H54 (cell line): ENCODE measurements around the gene PTGDR2.

Experiments used
- DNase-seq: peaks from one replicate; pipeline ENCODE4 v3.0.0; 2011; ENCODE audit warnings: low spot score, mixed read lengths; ENCODE audit not compliant: insufficient read length
- FAIRE-seq: peaks from 3 replicates; lab custom pipeline; 2011; peaks lifted over from hg19 to GRCh38; lab: Jason Lieb, UNC
- POLR2A ChIP-seq: IDR thresholded peaks from 2 replicates; pipeline ENCODE4 v1.6.1; 2011; ENCODE audit warnings: low read depth, mild to moderate bottlenecking, low read length

PTGDR2 gene

GRCh38 chr11:60855726-60856633 lies at the start of gene PTGDR2:
PTGDR2 (minus strand) TSS chr11:60855950; CDS start chr11:60853722, 2,228 bp downstream.
- no peak for TF ChIP-seq POLR2A
- no peak for DNase-seq
- no peak for FAIRE-seq

- no peak for FAIRE-seq
- no peak for TF ChIP-seq POLR2A
- DNase-seq: no peak
Measured at GRCh38 chr11:60905047-60905446, 49.3 kb upstream of the PTGDR2 start.

GRCh38 chr11:60902625-60903024 lies 46.9 kb upstream of the PTGDR2 start:
- TF ChIP-seq POLR2A: no peak
- DNase-seq (no peak), FAIRE-seq (no peak)

DNA sequence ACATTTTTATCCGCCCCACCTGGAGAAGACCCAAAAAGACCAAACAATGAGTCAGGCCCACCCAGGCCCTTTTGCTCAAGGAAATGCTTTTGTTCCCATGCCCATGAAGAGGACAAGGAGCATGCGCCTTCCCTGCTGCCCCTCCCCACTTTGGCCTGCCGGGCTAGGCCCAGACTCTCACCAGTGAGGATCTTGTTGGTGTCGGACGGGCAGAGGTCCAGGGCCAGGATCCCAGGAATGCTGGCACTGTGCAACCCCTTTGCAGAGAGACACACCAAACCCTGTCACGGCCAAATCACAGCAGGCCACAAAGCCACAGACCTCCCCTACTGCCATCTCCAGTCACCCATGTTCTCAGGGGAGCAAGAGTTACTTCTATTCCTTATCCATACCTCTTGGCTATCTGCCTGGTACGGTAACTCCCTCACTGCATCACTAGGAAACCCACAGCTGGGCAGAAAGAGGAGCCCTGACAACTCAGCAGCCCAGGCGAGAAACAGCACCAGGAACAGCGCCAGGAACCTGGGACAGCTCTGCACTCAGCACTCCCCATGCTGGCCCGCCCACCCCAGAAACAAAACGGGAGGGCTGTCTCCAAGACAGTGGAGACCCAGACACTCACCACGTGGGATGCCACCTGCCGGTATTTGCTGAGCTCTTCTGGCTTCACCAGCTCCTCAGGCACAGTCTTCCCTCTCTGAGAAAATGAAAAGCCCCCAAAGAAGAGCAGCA lies 45.1 kb upstream of the PTGDR2 start:
- no peak for TF ChIP-seq POLR2A
- DNase-seq (no peak), FAIRE-seq (no peak)

GRCh38 chr11:60899977-60900376 lies 44.2 kb upstream of the PTGDR2 start:
- FAIRE-seq (no peak), DNase-seq (no peak)
- no peak for TF ChIP-seq POLR2A

GRCh38 chr11:60899046-60899936 lies 43.5 kb upstream of the PTGDR2 start:
- DNase-seq (no peak), FAIRE-seq (peak; percentile 75)
- no peak for TF ChIP-seq POLR2A

DNA sequence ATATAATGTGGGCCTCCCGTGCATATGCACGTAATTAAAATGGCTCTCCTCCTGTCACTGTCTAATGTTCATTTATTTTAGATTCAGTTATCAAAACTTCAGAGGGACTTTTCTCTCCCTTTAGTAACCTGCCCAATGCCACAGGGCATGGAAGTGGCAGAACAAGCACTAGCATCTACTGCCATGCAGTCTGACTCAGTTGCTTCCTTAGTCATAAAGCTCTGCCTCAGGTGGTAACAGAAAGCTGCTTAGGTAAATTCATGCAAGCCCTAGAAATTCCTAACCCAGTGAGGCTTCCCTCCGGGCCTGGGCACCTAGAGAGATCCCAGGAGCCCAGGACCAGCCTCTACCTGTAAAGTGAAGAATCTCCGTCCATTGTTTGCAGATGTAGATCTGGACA lies 41.7 kb upstream of the PTGDR2 start:
- DNase-seq (no peak), FAIRE-seq (no peak)
- no peak for TF ChIP-seq POLR2A

GRCh38 chr11:60895687-60896086 lies 39.9 kb upstream of the PTGDR2 start:
- no peak for DNase-seq
- FAIRE-seq: no peak
- no peak for TF ChIP-seq POLR2A

- TF ChIP-seq POLR2A: no peak
- DNase-seq (no peak), FAIRE-seq (no peak)
Measured at GRCh38 chr11:60891103-60891741, 35.5 kb upstream of the PTGDR2 start.

DNA sequence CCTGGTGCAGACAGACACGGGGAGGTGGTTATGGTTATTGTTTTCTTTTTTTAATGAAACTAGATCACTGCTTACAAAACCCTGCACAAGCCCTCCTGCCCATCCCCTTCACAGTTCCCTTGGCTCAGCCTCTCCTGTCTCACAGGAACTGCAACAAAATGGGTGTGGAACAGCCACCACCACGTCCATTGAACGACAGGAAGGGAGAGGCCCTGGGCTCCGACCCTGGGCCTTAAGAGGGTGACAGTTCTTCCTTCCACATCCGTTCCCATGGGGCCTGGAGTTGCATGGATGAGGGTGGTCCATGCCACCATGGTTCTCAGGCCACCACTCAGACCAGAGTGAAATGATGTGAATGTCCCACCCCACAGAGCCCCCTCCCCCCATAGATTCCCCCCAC lies 34.9 kb upstream of the PTGDR2 start:
- no peak for TF ChIP-seq POLR2A
- FAIRE-seq: no peak
- DNase-seq: no peak

GRCh38 chr11:60889869-60890311 lies 34.1 kb upstream of the PTGDR2 start:
- DNase-seq (no peak), FAIRE-seq (no peak)
- TF ChIP-seq POLR2A: no peak

GRCh38 chr11:60887556-60887955 lies 31.8 kb upstream of the PTGDR2 start:
- no peak for TF ChIP-seq POLR2A
- DNase-seq: peak; percentile 42
- FAIRE-seq: no peak
